ENCODE results near the gene DCAF5.
"Not testable (repeated sequence)": the region's sequence is repeated elsewhere in the genome, so short reads cannot be mapped to it uniquely, and the experiment has no call there.

The DCAF5 gene, protein sequence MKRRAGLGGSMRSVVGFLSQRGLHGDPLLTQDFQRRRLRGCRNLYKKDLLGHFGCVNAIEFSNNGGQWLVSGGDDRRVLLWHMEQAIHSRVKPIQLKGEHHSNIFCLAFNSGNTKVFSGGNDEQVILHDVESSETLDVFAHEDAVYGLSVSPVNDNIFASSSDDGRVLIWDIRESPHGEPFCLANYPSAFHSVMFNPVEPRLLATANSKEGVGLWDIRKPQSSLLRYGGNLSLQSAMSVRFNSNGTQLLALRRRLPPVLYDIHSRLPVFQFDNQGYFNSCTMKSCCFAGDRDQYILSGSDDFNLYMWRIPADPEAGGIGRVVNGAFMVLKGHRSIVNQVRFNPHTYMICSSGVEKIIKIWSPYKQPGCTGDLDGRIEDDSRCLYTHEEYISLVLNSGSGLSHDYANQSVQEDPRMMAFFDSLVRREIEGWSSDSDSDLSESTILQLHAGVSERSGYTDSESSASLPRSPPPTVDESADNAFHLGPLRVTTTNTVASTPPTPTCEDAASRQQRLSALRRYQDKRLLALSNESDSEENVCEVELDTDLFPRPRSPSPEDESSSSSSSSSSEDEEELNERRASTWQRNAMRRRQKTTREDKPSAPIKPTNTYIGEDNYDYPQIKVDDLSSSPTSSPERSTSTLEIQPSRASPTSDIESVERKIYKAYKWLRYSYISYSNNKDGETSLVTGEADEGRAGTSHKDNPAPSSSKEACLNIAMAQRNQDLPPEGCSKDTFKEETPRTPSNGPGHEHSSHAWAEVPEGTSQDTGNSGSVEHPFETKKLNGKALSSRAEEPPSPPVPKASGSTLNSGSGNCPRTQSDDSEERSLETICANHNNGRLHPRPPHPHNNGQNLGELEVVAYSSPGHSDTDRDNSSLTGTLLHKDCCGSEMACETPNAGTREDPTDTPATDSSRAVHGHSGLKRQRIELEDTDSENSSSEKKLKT

GRCh38 chr14:69152902-69153151, at the start of gene DCAF5:
TSS of gene DCAF5 (minus strand) at chr14:69153119. CDS start at chr14:69152978, 141 bp downstream.
- DNase-seq: no peak

GRCh38 chr14:69199786-69200185, 46.9 kb upstream of the DCAF5 start:
- no peak for DNase-seq

DNA sequence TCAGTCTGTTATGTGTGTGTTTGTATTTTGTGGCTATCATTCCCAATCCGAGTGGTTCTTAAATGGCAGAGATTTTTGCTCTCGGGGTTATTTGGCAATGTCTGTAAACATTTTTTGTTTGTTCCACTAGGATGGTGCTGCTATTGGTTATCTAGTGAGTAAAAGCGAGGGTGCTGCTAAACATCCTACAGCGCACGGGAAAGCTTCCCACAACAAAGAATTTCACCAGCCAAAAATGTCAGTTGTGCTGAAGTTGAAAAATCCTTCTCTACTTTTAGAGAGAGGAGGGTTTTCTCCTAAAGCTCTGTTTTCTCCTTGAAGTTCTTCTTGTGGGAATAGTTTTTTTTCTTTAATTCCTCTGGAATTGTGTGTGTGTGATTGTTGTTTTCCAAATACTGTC, 40.8 kb upstream of the DCAF5 start:
- no peak for DNase-seq

- DNase-seq: peak; percentile 88
These were observed 38.6 kb upstream of the DCAF5 start, which contains the start of gene EXD2 for GRCh38 chr14:69191340-69192111. TSS of gene EXD2 (plus strand) at chr14:69191498. CDS start at chr14:69209471, 17,973 bp downstream.

GRCh38 chr14:69190191-69190590, 37.3 kb upstream of the DCAF5 start:
- no peak for DNase-seq

DNA sequence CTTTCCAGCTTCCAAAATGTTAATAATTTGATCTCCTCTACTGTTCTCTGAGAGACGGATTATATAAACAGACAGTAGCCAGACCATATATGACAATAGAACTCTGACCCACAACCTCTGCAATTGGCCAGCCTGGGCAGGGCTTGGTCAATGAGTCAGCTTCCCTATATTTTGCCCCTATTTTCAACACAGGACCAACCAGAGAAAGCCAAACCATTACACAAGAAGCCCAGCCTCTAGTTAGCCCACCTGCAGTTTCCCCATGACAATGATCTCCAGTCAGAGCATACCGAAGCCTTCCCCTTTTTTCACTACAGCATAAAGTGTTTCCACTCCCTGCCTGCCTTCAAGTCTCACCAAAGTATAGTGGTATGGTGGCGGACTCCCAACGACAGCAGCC, 30.8 kb upstream of the DCAF5 start:
- no peak for DNase-seq

DNA sequence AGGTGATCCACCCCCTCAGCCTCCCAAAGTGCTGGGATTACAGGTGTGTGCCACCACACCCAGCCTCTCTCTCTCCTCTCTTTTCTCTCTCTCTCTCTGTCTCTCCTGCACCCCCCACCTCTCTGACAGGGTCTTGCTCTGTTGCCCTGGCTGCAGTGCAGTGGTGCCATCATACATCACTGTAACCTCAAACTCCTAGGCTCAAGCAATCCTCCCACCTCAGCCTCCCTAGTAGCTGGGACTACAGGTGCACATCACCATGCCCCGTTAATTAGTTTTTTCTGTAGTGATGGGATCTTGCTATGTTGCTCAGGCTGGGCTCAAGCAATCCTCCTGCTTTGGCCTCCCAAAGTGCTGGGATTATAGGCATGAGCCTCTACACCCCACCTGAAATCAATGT, 29.7 kb upstream of the DCAF5 start:
- not testable (repeated sequence) for DNase-seq

- DNase-seq: no peak
These were observed 28.6 kb upstream of the DCAF5 start for GRCh38 chr14:69181491-69181890.

DNA sequence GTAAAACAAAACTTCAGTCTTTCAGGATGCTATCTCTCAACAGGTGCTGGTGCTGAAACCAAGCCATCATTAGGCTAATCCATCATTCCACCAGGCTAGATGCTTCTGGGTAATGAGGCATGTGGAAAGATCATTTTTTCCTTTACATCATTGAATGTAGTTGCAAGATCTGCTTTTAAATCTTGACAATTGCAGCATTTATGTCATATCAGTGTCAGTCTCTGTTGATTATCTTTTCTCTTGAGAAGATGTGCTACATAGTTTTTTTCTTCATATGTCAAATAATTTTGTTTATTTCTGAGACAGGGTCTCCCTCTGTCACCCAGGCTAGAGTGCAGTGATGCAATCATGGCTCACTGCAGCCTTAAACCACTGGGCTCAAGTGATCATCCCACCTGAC, 22.2 kb upstream of the DCAF5 start:
- DNase-seq: no peak

- DNase-seq: no peak
These were observed 18.6 kb upstream of the DCAF5 start for GRCh38 chr14:69171569-69171968.

DNA sequence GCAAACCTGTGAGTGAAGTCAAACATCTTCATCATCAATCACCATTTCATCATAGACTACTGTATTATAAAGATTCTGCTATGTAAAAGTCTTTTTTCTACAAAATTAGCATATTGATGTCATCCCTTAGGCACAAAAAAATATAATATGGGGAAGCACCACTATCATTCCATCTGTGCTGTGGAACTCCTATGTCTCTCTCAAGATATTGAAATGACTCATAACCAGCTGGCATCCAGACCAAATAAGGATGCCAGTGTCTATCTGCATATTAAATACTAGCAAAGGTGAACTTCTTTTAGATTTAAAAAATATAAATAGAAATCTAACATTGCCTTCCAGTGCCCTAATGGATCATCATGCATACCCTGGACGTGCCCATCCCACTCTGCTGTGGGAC, 17.9 kb upstream of the DCAF5 start:
- DNase-seq: no peak

- not testable (repeated sequence) for DNase-seq
These were observed 12.9 kb upstream of the DCAF5 start for GRCh38 chr14:69165787-69166186.

GRCh38 chr14:69161590-69161989, 8.7 kb upstream of the DCAF5 start:
- no peak for DNase-seq

DNA sequence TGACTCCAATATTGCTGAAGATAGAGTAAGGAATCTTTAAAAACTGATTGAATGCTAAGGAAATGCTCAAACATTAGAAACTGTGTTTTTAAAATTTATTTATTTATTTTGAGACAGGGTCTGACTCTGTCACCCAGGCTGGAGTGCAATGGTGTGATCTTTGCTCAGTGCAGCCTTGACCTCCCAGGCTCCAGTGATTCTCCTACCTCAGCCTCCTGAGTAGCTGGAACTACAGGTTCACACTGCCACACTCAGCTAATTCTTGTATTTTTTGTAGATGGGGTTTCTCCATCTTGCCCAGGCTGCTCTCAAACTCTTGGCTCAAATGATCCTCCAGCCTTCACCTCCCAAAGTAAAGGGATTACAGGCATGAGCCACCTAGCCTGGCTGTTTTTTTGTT, 3.3 kb upstream of the DCAF5 start:
- no peak for DNase-seq

GRCh38 chr14:69154779-69155178, 1.9 kb upstream of the DCAF5 start:
- DNase-seq: no peak

- no peak for DNase-seq
These were observed 953 bp upstream of the DCAF5 start for GRCh38 chr14:69153873-69154270.

- peak; percentile 94 for DNase-seq
These were observed 393 bp upstream of the DCAF5 start for GRCh38 chr14:69153152-69153872.

- DNase-seq: peak; percentile 47
These were observed 578 bp downstream of the DCAF5 start for GRCh38 chr14:69152181-69152901.

GRCh38 chr14:69151458-69152180, 1.3 kb downstream of the DCAF5 start:
- DNase-seq: peak; percentile 83

DNA sequence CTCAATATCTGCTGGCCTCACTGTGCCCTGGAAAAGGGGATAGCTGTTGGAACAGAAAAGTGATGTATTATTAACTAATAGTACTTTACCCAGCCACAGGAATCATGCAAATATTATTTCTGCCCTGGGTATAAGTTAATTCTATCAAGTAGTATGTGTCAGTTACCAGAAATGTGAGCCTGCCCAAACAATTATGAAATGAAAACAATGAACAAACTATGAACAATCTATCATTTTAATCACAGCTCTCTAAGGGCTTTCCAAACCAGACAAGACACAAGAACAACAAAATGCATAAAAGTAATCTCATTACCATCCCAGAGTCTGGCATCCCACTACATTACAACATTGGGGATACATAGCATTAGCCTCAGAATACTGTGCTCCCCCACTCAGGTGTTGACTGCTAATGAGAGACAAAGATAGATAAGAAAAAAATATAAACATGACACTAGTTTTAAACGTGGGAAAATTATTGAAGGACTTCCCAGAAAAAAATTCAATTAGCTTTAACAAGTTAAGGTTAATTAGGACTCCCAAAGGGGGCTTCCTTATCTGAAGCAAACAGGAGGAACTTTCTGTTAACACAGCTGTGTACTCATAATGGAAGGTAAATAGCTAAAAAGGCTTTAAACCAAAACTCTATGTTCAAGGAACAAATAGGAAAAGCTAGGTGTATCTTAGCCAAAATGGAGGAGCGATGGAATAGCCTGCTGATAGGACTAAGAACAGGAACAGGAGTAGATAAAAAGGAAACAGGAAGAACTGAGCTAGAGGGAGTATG, 3.3 kb downstream of the DCAF5 start:
- no peak for DNase-seq
